ENCODE results near the gene GEN1.

DNA sequence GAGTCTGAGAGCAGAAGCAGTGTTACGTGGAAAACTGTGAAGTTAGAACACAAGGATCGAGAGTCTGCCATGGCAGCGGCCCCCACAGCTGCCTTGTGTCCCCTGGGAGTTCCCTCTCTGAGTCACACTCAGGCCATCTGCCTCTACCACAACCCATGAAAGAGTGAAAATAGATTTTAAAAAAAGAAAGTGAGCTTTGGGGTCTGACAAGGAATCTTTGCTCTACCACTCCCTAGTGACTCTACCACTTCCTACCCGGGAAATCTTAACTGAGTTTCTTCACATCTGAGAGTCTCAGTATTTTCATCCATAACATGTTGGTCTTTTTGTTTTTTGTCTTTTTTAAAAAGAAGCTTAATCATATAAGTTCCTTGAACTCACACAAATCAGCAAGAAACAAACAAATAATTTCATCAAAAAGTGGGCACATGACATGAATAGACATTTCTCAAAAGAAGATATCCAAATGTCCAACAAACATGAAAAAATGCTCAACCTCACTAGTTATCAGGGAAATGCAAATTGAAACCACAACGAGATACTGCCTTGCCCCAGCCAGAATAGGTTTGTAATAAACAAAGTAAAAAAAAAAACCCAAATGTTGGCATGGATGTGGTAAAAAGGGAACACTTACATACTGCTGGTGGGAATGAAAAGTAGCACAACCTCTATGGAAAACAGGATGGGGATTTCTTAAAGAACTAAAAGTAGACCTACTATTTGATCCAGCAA is 60.0 kb downstream of the GEN1 start:
- TF ChIP-seq POLR2A (IDR thresholded peaks at IDR 0.05; ENCODE audit: insufficient read depth in 1 of 2, low read depth in 2 of 2, low read length in 2 of 2) (no peak), EZH2 (conservative IDR thresholded peaks at IDR 0.05; ENCODE audit: low read depth, low read length) (no peak), ZFX (CRISPR knock-in tag; IDR thresholded peaks at IDR 0.05; ENCODE audit: low read depth) (no peak), ATF1 (CRISPR knock-in tag; IDR thresholded peaks at IDR 0.05) (no peak), ZNF282 (IDR thresholded peaks at IDR 0.05; ENCODE audit: partially characterized antibody) (no peak), MYC (CRISPR knock-in tag; IDR thresholded peaks at IDR 0.05; ENCODE audit: borderline replicate concordance) (no peak)
- TF ChIP-seq, protein P1, sequence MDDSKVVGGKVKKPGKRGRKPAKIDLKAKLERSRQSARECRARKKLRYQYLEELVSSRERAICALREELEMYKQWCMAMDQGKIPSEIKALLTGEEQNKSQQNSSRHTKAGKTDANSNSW (CRISPR knock-in tag; IDR thresholded peaks at IDR 0.05; ENCODE audit: borderline replicate concordance), result no peak
- TF ChIP-seq, protein P2, sequence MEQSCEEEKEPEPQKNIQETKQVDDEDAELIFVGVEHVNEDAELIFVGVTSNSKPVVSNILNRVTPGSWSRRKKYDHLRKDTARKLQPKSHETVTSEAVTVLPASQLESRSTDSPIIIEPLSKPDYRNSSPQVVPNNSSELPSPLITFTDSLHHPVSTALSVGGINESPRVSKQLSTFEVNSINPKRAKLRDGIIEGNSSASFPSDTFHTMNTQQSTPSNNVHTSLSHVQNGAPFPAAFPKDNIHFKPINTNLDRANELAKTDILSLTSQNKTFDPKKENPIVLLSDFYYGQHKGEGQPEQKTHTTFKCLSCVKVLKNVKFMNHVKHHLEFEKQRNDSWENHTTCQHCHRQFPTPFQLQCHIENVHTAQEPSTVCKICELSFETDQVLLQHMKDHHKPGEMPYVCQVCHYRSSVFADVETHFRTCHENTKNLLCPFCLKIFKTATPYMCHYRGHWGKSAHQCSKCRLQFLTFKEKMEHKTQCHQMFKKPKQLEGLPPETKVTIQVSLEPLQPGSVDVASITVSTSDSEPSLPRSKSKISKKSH (CRISPR knock-in tag; IDR thresholded peaks at IDR 0.05; ENCODE audit: borderline replicate concordance), result no peak

Measured in HepG2 (cell line).